ENCODE measurements around the gene FGGY.

The FGGY gene

GRCh38 chr1:59751801-59752200, 454.9 kb downstream of the FGGY start:
- DNase-seq (ENCODE audit: low read depth) = no peak
- TF ChIP-seq CTCF (IDR thresholded peaks at IDR 0.05; ENCODE audit: low read depth, low read length, missing control alignments) = no peak
- H3K4me3 ChIP-seq (ENCODE audit: low read depth, low read length) = no peak overlapping the region

- TF ChIP-seq CTCF (IDR thresholded peaks at IDR 0.05; ENCODE audit: low read depth, low read length, missing control alignments) = no peak
- no peak overlapping the region for H3K4me3 ChIP-seq (ENCODE audit: low read depth, low read length)
- no peak for DNase-seq (ENCODE audit: low read depth)
These were observed 455.9 kb downstream of the FGGY start for GRCh38 chr1:59752556-59753414.

GRCh38 chr1:59755069-59755685, 458.3 kb downstream of the FGGY start:
- no peak overlapping the region for H3K4me3 ChIP-seq (ENCODE audit: low read depth, low read length)
- TF ChIP-seq CTCF (IDR thresholded peaks at IDR 0.05; ENCODE audit: low read depth, low read length, missing control alignments) = no peak
- no peak for DNase-seq (ENCODE audit: low read depth)

DNA sequence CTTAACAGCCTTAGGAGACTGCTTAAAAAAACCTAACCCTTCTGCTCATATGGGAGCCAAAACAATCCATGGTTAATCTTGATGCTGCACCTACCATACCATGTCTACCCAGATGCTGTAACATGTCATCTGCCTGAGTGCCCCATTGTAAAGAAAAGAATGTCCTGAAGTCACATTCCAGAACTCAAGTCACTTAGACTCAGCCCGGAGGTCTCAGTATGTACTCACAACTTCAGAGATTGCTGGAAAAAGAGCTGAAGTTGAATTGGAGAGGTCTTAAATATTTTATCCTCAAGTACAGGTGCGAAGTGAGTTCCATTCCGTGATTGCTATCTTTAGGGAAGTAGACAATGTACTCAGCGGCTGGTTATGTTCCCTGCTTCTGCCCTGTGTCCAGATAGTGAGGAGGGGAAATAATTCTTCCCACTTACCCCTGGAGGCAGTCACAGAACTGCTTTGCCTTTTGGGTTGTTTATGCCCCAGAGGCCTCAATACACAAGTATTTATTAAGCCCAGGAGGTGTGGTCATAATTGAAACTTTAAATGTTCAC, 460.4 kb downstream of the FGGY start:
- DNase-seq (ENCODE audit: low read depth) = no peak
- no peak overlapping the region for H3K4me3 ChIP-seq (ENCODE audit: low read depth, low read length)
- no peak for TF ChIP-seq CTCF (IDR thresholded peaks at IDR 0.05; ENCODE audit: low read depth, low read length, missing control alignments)

DNA sequence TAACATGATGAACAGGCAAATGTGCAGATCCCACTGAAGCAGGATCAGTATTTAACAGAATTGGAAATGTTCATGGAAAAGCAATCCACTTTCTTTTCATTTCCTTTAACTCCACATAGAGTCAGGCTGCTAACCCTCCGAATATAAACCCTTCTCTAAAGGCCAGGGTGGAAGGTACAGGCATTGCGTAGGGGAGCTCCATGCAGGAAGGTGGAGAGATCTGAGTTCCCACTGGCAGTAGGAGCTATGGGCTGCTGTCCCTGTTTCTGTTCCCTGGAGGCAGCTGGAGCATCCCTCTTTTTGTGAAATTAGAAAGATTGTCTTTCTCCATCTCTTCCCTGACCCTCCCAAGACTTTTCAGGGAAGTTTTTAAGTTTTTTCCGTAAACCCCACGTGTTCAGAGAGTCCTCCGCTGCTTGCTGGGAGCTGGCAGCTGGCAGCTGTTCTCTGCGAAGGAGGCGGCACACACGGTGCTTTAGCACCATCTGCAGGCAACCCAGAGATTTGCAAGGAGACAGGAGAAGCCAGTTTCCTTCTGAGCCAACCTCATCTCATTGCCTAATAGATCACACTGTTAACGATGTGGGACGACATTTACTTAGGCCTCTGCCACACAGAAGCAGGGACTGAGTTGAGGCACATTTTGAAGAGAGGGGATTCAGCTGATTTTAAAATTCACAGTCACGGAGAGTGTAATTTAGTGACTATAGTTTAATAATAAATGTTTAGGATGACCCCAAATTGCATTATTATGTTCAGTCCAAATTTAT, 462.4 kb downstream of the FGGY start:
- DNase-seq (ENCODE audit: low read depth) = peak; percentile 21
- H3K4me3 ChIP-seq (ENCODE audit: low read depth, low read length) = no peak overlapping the region
- peak; percentile 94 for TF ChIP-seq CTCF (IDR thresholded peaks at IDR 0.05; ENCODE audit: low read depth, low read length, missing control alignments)

- H3K4me3 ChIP-seq (ENCODE audit: low read depth, low read length) = no peak overlapping the region
- TF ChIP-seq CTCF (IDR thresholded peaks at IDR 0.05; ENCODE audit: low read depth, low read length, missing control alignments) = no peak
- DNase-seq (ENCODE audit: low read depth) = no peak
These were observed 464.5 kb downstream of the FGGY start for GRCh38 chr1:59761443-59761842.
